ENCODE data around the gene ACER1. TPM values are rescaled to one million over a fixed set of nuclear protein-coding genes. Genes with fewer than 3 reads are reported as not detected.
A peak's percentile ranks its signal among the peaks of the same experiment; 100 is the strongest.

The ACER1 gene
- total RNA-seq, 1 experiment from 2014 or later, result not detected

GRCh38 chr19:6374711-6375410, 41.4 kb upstream of the ACER1 start:
- H3K9me3 ChIP-seq (ENCODE audit: low read length), result no peaks in the 10 kb centered on the region
- H3K4me3 ChIP-seq (ENCODE audit: low read length), result no peak overlapping the region
- no peaks in the 10 kb centered on the region for H3K27me3 ChIP-seq (ENCODE audit: low read length)
- H3K36me3 ChIP-seq (ENCODE audit: insufficient read depth, low read length), result peaks cover 4% of the 10 kb centered on the region
- DNase-seq, result peak; percentile 33
- no peak overlapping the region for H3K9ac ChIP-seq (ENCODE audit: low read length)
- no peaks in the 10 kb centered on the region for H4K20me1 ChIP-seq (ENCODE audit: insufficient read depth, low read depth, low read length)
- H3K27ac ChIP-seq (ENCODE audit: low read length), result no peak overlapping the region
- no peak overlapping the region for H2AFZ ChIP-seq (ENCODE audit: low read length)
- H3K4me2 ChIP-seq (ENCODE audit: low read depth, low read length, poor library complexity, severe bottlenecking), result no peak overlapping the region
- peaks cover 5% of the 10 kb centered on the region; the same call in 1 of the 2 replicates for H3K79me2 ChIP-seq (ENCODE audit: low read length)
- peaks cover 9% of the 10 kb centered on the region for H3K4me1 ChIP-seq (ENCODE audit: low read length)
- H3K9me2 ChIP-seq (replicated peaks; ENCODE audit: insufficient read depth, low read length), result no peaks in the 10 kb centered on the region

- no peaks in the 10 kb centered on the region for H3K9me3 ChIP-seq (ENCODE audit: low read length)
- peak overlapping the region; percentile 68 for H3K9ac ChIP-seq (ENCODE audit: low read length)
- peaks cover 9% of the 10 kb centered on the region for H3K4me1 ChIP-seq (ENCODE audit: low read length)
- no peak overlapping the region for H2AFZ ChIP-seq (ENCODE audit: low read length)
- H3K27ac ChIP-seq (ENCODE audit: low read length), result no peak overlapping the region
- no peaks in the 10 kb centered on the region for H4K20me1 ChIP-seq (ENCODE audit: insufficient read depth, low read depth, low read length)
- peaks cover 5% of the 10 kb centered on the region; the same call in 1 of the 2 replicates for H3K79me2 ChIP-seq (ENCODE audit: low read length)
- no peaks in the 10 kb centered on the region for H3K27me3 ChIP-seq (ENCODE audit: low read length)
- H3K36me3 ChIP-seq (ENCODE audit: insufficient read depth, low read length), result no peaks in the 10 kb centered on the region
- peak; percentile 30 for DNase-seq
- H3K9me2 ChIP-seq (replicated peaks; ENCODE audit: insufficient read depth, low read length), result no peaks in the 10 kb centered on the region
- peak overlapping the region; percentile 81 for H3K4me2 ChIP-seq (ENCODE audit: low read depth, low read length, poor library complexity, severe bottlenecking)
- peak overlapping the region; percentile 69 for H3K4me3 ChIP-seq (ENCODE audit: low read length)
Measured at GRCh38 chr19:6374161-6374709, 40.8 kb upstream of the ACER1 start.

DNA sequence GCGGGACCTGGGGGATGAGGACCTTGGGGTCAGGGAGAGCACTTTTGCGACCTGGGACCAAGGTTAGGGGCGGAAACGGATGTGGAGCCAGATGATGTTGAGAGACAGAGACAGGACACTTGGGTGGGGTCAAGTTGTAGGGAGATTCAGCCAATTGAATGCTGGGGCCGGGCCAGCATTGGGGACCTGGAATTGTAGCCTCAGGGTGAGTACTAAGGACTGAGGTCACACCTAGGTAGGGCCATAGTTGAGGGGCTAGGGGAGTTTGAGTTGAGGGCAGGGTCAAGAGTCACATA, 40.3 kb upstream of the ACER1 start:
- H3K9me2 ChIP-seq (replicated peaks; ENCODE audit: insufficient read depth, low read length), result no peaks in the 10 kb centered on the region
- no peaks in the 10 kb centered on the region for H4K20me1 ChIP-seq (ENCODE audit: insufficient read depth, low read depth, low read length)
- peaks cover 9% of the 10 kb centered on the region for H3K4me1 ChIP-seq (ENCODE audit: low read length)
- H3K36me3 ChIP-seq (ENCODE audit: insufficient read depth, low read length), result no peaks in the 10 kb centered on the region
- no peak overlapping the region for H2AFZ ChIP-seq (ENCODE audit: low read length)
- H3K4me2 ChIP-seq (ENCODE audit: low read depth, low read length, poor library complexity, severe bottlenecking), result peak overlapping the region; percentile 81
- peaks cover 5% of the 10 kb centered on the region; the same call in 1 of the 2 replicates for H3K79me2 ChIP-seq (ENCODE audit: low read length)
- no peak overlapping the region for H3K27ac ChIP-seq (ENCODE audit: low read length)
- no peak for DNase-seq
- H3K27me3 ChIP-seq (ENCODE audit: low read length), result no peaks in the 10 kb centered on the region
- H3K4me3 ChIP-seq (ENCODE audit: low read length), result peak overlapping the region; percentile 69
- peak overlapping the region; percentile 68 for H3K9ac ChIP-seq (ENCODE audit: low read length)
- H3K9me3 ChIP-seq (ENCODE audit: low read length), result no peaks in the 10 kb centered on the region

DNA sequence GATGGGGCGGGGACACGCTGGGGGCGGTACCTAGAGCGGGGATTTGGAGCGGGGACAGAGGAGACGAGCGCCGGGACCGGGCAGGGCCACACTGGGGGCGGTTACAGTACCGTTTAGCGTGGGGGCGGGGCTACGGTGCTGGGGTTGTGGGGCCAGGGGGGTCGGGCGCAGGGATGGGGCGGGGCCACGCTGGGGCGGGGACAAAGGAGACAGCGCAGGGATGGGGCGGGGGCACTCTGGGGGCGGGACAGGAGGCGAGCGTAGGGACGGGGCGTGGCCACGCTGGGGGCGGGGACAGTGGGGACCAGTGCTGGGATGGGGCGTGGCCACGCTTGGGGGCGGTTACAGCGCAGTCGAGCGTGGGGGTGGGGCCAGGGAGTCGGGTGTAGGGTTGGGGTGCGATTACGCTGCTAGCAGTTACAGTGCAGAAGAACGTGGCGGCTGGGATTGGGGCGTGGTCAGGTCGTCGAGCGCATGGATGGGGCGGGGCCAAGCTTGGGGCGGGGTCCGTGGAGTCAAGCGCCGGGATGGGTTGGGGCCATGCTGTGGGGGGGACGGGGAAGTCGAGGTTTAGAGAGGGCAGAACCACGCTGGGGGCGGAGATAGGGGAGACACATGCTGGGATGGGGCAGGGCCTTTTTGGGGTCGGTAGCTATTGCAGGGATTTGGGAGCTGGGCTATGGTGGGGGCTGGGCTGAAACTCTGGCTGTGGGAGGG, 39.8 kb upstream of the ACER1 start:
- DNase-seq, result peak; percentile 99
- Histone ChIP-seq H3K4me1 (ENCODE audit: low read length) (peaks cover 9% of the 10 kb centered on the region), H2AFZ (ENCODE audit: low read length) (peak overlapping the region; percentile 92), H3K27me3 (ENCODE audit: low read length) (no peaks in the 10 kb centered on the region), H4K20me1 (ENCODE audit: insufficient read depth, low read depth, low read length) (no peaks in the 10 kb centered on the region), H3K36me3 (ENCODE audit: insufficient read depth, low read length) (no peaks in the 10 kb centered on the region; the same call in 1 of the 2 replicates), H3K9me3 (ENCODE audit: low read length) (no peaks in the 10 kb centered on the region), H3K79me2 (ENCODE audit: low read length) (peaks cover 5% of the 10 kb centered on the region; the same call in 1 of the 2 replicates), H3K9ac (ENCODE audit: low read length) (peak overlapping the region; percentile 95), H3K27ac (ENCODE audit: low read length) (peak overlapping the region; percentile 89), H3K9me2 (replicated peaks; ENCODE audit: insufficient read depth, low read length) (no peaks in the 10 kb centered on the region), H3K4me2 (ENCODE audit: low read depth, low read length, poor library complexity, severe bottlenecking) (peak overlapping the region; percentile 83), H3K4me3 (ENCODE audit: low read length) (peak overlapping the region; percentile 91)

GRCh38 chr19:6372594-6373095, 39.2 kb upstream of the ACER1 start, which contains the start of gene ALKBH7:
ALKBH7 (plus strand) TSS chr19:6372794; CDS start chr19:6372821, 27 bp downstream.
- Histone ChIP-seq H3K27ac (ENCODE audit: low read length) (peak within 1 kb of the TSS; percentile 89), H2AFZ (ENCODE audit: low read length) (peak within 1 kb of the TSS; percentile 92), H3K9me2 (replicated peaks; ENCODE audit: insufficient read depth, low read length) (no peaks in the 10 kb centered on the region), H4K20me1 (ENCODE audit: insufficient read depth, low read depth, low read length) (no peaks in the 10 kb centered on the region), H3K4me3 (ENCODE audit: low read length) (peak within 1 kb of the TSS; percentile 91), H3K79me2 (ENCODE audit: low read length) (peaks cover 5% of the 10 kb centered on the region; the same call in 1 of the 2 replicates), H3K4me2 (ENCODE audit: low read depth, low read length, poor library complexity, severe bottlenecking) (peak within 1 kb of the TSS; percentile 83), H3K4me1 (ENCODE audit: low read length) (peaks cover 9% of the 10 kb centered on the region), H3K27me3 (ENCODE audit: low read length) (no peaks in the 10 kb centered on the region), H3K36me3 (ENCODE audit: insufficient read depth, low read length) (peaks cover 5% of the 10 kb centered on the region; the same call in 1 of the 2 replicates), H3K9ac (ENCODE audit: low read length) (peak within 1 kb of the TSS; percentile 95), H3K9me3 (ENCODE audit: low read length) (no peaks in the 10 kb centered on the region)
- peak; percentile 100 for DNase-seq

DNA sequence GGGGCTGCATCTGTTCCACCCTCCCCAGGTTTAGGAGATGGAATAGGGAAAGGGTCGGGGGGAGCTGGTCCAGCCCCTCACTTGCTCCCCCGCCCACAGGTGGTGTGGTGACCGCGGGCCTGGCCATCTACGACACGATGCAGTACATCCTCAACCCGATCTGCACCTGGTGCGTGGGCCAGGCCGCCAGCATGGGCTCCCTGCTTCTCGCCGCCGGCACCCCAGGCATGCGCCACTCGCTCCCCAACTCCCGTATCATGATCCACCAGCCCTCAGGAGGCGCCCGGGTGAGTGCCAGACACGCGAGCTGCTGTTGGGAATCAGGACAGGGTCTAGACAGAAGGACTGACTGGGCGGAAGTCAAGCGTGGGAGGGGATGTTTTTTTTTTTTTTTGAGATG, 30.9 kb upstream of the ACER1 start:
- no peak overlapping the region for H3K4me2 ChIP-seq (ENCODE audit: low read depth, low read length, poor library complexity, severe bottlenecking)
- no peaks in the 10 kb centered on the region for H3K27me3 ChIP-seq (ENCODE audit: low read length)
- no peaks in the 10 kb centered on the region for H3K9me2 ChIP-seq (replicated peaks; ENCODE audit: insufficient read depth, low read length)
- H3K4me3 ChIP-seq (ENCODE audit: low read length), result no peak overlapping the region
- peaks cover 7% of the 10 kb centered on the region for H3K4me1 ChIP-seq (ENCODE audit: low read length)
- no peak for DNase-seq
- H2AFZ ChIP-seq (ENCODE audit: low read length), result no peak overlapping the region
- H3K79me2 ChIP-seq (ENCODE audit: low read length), result peaks cover 21% of the 10 kb centered on the region
- no peaks in the 10 kb centered on the region for H4K20me1 ChIP-seq (ENCODE audit: insufficient read depth, low read depth, low read length)
- no peak overlapping the region for H3K27ac ChIP-seq (ENCODE audit: low read length)
- H3K36me3 ChIP-seq (ENCODE audit: insufficient read depth, low read length), result peaks cover 17% of the 10 kb centered on the region
- no peaks in the 10 kb centered on the region for H3K9me3 ChIP-seq (ENCODE audit: low read length)
- no peak overlapping the region for H3K9ac ChIP-seq (ENCODE audit: low read length)

DNA sequence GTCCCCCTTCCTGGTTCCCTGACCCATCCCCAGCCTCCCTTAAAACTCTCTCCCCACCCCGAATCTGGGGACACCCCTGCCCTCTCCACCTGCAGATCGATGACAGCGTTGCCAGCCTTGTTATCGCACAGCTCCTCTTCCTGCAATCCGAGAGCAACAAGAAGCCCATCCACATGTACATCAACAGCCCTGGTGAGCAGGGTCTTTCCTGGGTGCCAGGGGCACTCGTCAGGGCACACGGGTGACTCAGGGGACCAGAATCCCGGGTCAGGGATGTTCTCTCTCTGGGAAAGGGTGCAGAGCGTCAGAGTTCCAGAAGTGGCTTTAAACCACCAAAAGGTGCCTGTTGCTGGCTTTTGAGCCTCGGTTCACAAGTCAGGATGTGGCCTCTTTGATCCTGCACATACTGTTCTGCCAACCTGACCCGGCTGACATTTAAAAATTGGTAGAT, 29.0 kb upstream of the ACER1 start:
- Histone ChIP-seq H3K36me3 (ENCODE audit: insufficient read depth, low read length) (peaks cover 12% of the 10 kb centered on the region), H2AFZ (ENCODE audit: low read length) (peak overlapping the region; percentile 26; the same call in 1 of the 2 replicates), H3K9ac (ENCODE audit: low read length) (peak overlapping the region; percentile 90)

GRCh38 chr19:6362027-6362350, 28.6 kb upstream of the ACER1 start:
- peak overlapping the region; percentile 98 for H3K4me2 ChIP-seq (ENCODE audit: low read depth, low read length, poor library complexity, severe bottlenecking)
- H3K9me2 ChIP-seq (replicated peaks; ENCODE audit: insufficient read depth, low read length), result no peaks in the 10 kb centered on the region
- peaks cover 12% of the 10 kb centered on the region for H3K36me3 ChIP-seq (ENCODE audit: insufficient read depth, low read length)
- H3K27me3 ChIP-seq (ENCODE audit: low read length), result no peaks in the 10 kb centered on the region
- peaks cover 7% of the 10 kb centered on the region for H3K4me1 ChIP-seq (ENCODE audit: low read length)
- H3K9ac ChIP-seq (ENCODE audit: low read length), result peak overlapping the region; percentile 90
- H3K9me3 ChIP-seq (ENCODE audit: low read length), result no peaks in the 10 kb centered on the region
- H2AFZ ChIP-seq (ENCODE audit: low read length), result peak overlapping the region; percentile 26
- peak overlapping the region; percentile 55 for H3K27ac ChIP-seq (ENCODE audit: low read length)
- no peak for DNase-seq
- no peaks in the 10 kb centered on the region for H4K20me1 ChIP-seq (ENCODE audit: insufficient read depth, low read depth, low read length)
- H3K4me3 ChIP-seq (ENCODE audit: low read length), result peak overlapping the region; percentile 92
- H3K79me2 ChIP-seq (ENCODE audit: low read length), result peaks cover 21% of the 10 kb centered on the region

More for the DNA sequence above, 29.0 kb upstream of the ACER1 start:
- no peaks in the 10 kb centered on the region for H4K20me1 ChIP-seq (ENCODE audit: insufficient read depth, low read depth, low read length)
- H3K9me2 ChIP-seq (replicated peaks; ENCODE audit: insufficient read depth, low read length), result no peaks in the 10 kb centered on the region
- peaks cover 7% of the 10 kb centered on the region for H3K4me1 ChIP-seq (ENCODE audit: low read length)
- peak; percentile 46 for DNase-seq
- peak overlapping the region; percentile 98 for H3K4me2 ChIP-seq (ENCODE audit: low read depth, low read length, poor library complexity, severe bottlenecking)
- no peaks in the 10 kb centered on the region for H3K9me3 ChIP-seq (ENCODE audit: low read length)
- H3K4me3 ChIP-seq (ENCODE audit: low read length), result peak overlapping the region; percentile 92
- peak overlapping the region; percentile 55 for H3K27ac ChIP-seq (ENCODE audit: low read length)
- peaks cover 21% of the 10 kb centered on the region for H3K79me2 ChIP-seq (ENCODE audit: low read length)
- H3K27me3 ChIP-seq (ENCODE audit: low read length), result no peaks in the 10 kb centered on the region

All from Karpas-422 (cell line).